Loucy (cell line): ENCODE results near the gene SIRT6.

ENCODE experiments used
- CTCF ChIP-seq: fragments of 200-600 bp; sonication (generic); conservative IDR thresholded peaks from 2 replicates; pipeline ENCODE4 v1.5.1; 2014; ENCODE audit warnings: mild to moderate bottlenecking, antibody characterized with exemption, low read length
- EZH2phosphoT487 ChIP-seq: fragments of 200-600 bp; IDR thresholded peaks from 2 replicates; pipeline ENCODE4 v1.6.1; 2018; ENCODE audit warnings: antibody characterized with exemption, mild to moderate bottlenecking, moderate library complexity, borderline replicate concordance

- TF ChIP-seq CTCF (no peak), EZH2phosphoT487 (no peak)
Observed at GRCh38 chr19:4184718-4185352, 2.5 kb upstream of the SIRT6 start.
